ENCODE measurements around the gene PAIP2. TPM values are rescaled to one million over a fixed set of nuclear protein-coding genes. Genes with fewer than 3 reads are reported as not detected.

The PAIP2 gene
- total and polyA plus RNA-seq, 2 experiments from 2014 or later: 65.3 to 77.5 TPM

DNA sequence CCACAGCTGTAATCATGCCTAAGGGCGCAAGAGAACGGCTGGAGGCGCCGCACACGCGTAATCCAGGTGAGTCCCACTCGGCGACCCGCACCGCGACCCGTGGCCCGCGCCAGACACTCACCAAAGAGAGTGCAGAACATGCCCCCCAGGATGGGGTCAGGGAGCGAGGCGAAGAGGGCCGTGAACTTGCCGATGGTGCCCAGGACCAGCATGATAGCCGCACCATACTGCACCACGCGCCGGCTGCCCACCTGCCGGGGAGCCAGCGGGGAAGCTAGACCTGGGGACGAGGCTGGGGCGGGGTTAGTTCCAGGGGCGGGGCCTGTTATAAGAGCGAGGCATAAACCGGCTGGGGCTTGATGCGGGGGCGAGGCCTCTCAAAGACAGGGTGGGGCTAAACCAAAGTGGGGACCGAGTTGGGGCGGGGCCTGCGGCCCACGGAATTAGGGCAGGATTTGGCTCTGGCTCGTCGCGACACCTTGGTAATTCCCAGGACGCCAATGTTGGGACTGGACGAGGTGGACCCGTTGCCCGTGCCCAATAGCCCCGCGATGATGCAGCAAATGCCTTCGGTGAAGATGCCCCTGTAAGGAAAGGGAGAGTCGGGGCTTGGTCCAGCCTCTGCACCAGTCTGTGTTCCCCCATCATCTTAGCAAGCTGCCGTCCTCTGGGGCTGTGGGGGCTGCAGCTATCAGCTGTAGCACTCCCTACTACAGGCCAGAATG lies 36.6 kb downstream of the PAIP2 start:
- no peaks in the 10 kb centered on the region for H3K79me2 ChIP-seq
- H3K4me2 ChIP-seq: no peak overlapping the region
- WGBS (ENCODE audit: low lambda C conversion rate, missing lambda C conversion rate): 94% methylated on average over 47 of the region's 47 CpGs
- no peaks in the 10 kb centered on the region for H3K27me3 ChIP-seq
- no peaks in the 10 kb centered on the region for H3K9me2 ChIP-seq (replicated peaks; ENCODE audit: insufficient read depth)
- H3K27ac ChIP-seq: no peak overlapping the region
- H3K4me1 ChIP-seq (ENCODE audit: insufficient read depth): peaks cover 12% of the 10 kb centered on the region
- H3K36me3 ChIP-seq (replicated peaks; ENCODE audit: insufficient read depth, low read depth): no peaks in the 10 kb centered on the region
- no peak for DNase-seq (ENCODE audit: low spot score)
- H3K9me3 ChIP-seq (ENCODE audit: low read depth): no peaks in the 10 kb centered on the region
- H2AFZ ChIP-seq: no peak overlapping the region
- H3K4me3 ChIP-seq: no peak overlapping the region
- no peaks in the 10 kb centered on the region for H4K20me1 ChIP-seq (ENCODE audit: insufficient read depth, poor library complexity, severe bottlenecking)
- TF ChIP-seq EZH2 (IDR thresholded peaks at IDR 0.05; ENCODE audit: borderline replicate concordance) (no peak), EZH2phosphoT487 (IDR thresholded peaks at IDR 0.05; ENCODE audit: low read depth, severe bottlenecking, unreplicated experiment) (no peak)
- TF ChIP-seq, protein P1, sequence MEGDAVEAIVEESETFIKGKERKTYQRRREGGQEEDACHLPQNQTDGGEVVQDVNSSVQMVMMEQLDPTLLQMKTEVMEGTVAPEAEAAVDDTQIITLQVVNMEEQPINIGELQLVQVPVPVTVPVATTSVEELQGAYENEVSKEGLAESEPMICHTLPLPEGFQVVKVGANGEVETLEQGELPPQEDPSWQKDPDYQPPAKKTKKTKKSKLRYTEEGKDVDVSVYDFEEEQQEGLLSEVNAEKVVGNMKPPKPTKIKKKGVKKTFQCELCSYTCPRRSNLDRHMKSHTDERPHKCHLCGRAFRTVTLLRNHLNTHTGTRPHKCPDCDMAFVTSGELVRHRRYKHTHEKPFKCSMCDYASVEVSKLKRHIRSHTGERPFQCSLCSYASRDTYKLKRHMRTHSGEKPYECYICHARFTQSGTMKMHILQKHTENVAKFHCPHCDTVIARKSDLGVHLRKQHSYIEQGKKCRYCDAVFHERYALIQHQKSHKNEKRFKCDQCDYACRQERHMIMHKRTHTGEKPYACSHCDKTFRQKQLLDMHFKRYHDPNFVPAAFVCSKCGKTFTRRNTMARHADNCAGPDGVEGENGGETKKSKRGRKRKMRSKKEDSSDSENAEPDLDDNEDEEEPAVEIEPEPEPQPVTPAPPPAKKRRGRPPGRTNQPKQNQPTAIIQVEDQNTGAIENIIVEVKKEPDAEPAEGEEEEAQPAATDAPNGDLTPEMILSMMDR (IDR thresholded peaks at IDR 0.05; ENCODE audit: poor library complexity): no peak

- no peaks in the 10 kb centered on the region for H3K79me2 ChIP-seq
- no peaks in the 10 kb centered on the region for H3K9me2 ChIP-seq (replicated peaks; ENCODE audit: insufficient read depth)
Measured at GRCh38 chr5:139378941-139379361, 37.3 kb downstream of the PAIP2 start.

GRCh38 chr5:139379626-139380449 lies 38.2 kb downstream of the PAIP2 start:
- peaks cover 19% of the 10 kb centered on the region for H3K4me1 ChIP-seq (ENCODE audit: insufficient read depth)
- TF ChIP-seq EZH2 (IDR thresholded peaks at IDR 0.05; ENCODE audit: borderline replicate concordance) (no peak), EZH2phosphoT487 (IDR thresholded peaks at IDR 0.05; ENCODE audit: low read depth, severe bottlenecking, unreplicated experiment) (no peak)
- TF ChIP-seq, protein P1 (IDR thresholded peaks at IDR 0.05; ENCODE audit: poor library complexity): no peak
- no peaks in the 10 kb centered on the region for H4K20me1 ChIP-seq (ENCODE audit: insufficient read depth, poor library complexity, severe bottlenecking)
- H3K4me3 ChIP-seq: no peak overlapping the region
- H3K4me2 ChIP-seq: no peak overlapping the region
- H3K9me2 ChIP-seq (replicated peaks; ENCODE audit: insufficient read depth): no peaks in the 10 kb centered on the region
- DNase-seq (ENCODE audit: low spot score): no peak
- no peaks in the 10 kb centered on the region for H3K36me3 ChIP-seq (replicated peaks; ENCODE audit: insufficient read depth, low read depth)
- H3K79me2 ChIP-seq: no peaks in the 10 kb centered on the region
- H3K27ac ChIP-seq: no peak overlapping the region
- no peaks in the 10 kb centered on the region for H3K27me3 ChIP-seq
- H3K9me3 ChIP-seq (ENCODE audit: low read depth): no peaks in the 10 kb centered on the region
- WGBS (ENCODE audit: low lambda C conversion rate, missing lambda C conversion rate): 91% methylated on average over 15 of the region's 15 CpGs
- no peak overlapping the region for H2AFZ ChIP-seq

More at GRCh38 chr5:139378941-139379361, 37.3 kb downstream of the PAIP2 start:
- Histone ChIP-seq H3K9me3 (ENCODE audit: low read depth) (no peaks in the 10 kb centered on the region), H3K27ac (no peak overlapping the region), H3K36me3 (replicated peaks; ENCODE audit: insufficient read depth, low read depth) (no peaks in the 10 kb centered on the region), H4K20me1 (ENCODE audit: insufficient read depth, poor library complexity, severe bottlenecking) (no peaks in the 10 kb centered on the region), H3K27me3 (no peaks in the 10 kb centered on the region), H2AFZ (no peak overlapping the region), H3K4me2 (no peak overlapping the region), H3K4me1 (ENCODE audit: insufficient read depth) (peaks cover 19% of the 10 kb centered on the region), H3K4me3 (no peak overlapping the region)
- WGBS (ENCODE audit: low lambda C conversion rate, missing lambda C conversion rate): 92% methylated on average over 13 of the region's 13 CpGs
- TF ChIP-seq, protein P1 (IDR thresholded peaks at IDR 0.05; ENCODE audit: poor library complexity): no peak
- TF ChIP-seq EZH2phosphoT487 (IDR thresholded peaks at IDR 0.05; ENCODE audit: low read depth, severe bottlenecking, unreplicated experiment): no peak
- TF ChIP-seq EZH2 (IDR thresholded peaks at IDR 0.05; ENCODE audit: borderline replicate concordance): no peak
- no peak for DNase-seq (ENCODE audit: low spot score)
